DMS153 treated with DMSO at 0.1 percent for 48 hours (cell line): ENCODE data around the gene RAB33B.
"Not testable (repeated sequence)": the region's sequence is repeated elsewhere in the genome, so short reads cannot be mapped to it uniquely, and the experiment has no call there.

Experiments
- DNase-seq: peaks from one replicate; lab custom pipeline; 2025; ENCODE audit not compliant: unreplicated experiment; lab: John Stamatoyannopoulos, UW

The RAB33B gene

DNA sequence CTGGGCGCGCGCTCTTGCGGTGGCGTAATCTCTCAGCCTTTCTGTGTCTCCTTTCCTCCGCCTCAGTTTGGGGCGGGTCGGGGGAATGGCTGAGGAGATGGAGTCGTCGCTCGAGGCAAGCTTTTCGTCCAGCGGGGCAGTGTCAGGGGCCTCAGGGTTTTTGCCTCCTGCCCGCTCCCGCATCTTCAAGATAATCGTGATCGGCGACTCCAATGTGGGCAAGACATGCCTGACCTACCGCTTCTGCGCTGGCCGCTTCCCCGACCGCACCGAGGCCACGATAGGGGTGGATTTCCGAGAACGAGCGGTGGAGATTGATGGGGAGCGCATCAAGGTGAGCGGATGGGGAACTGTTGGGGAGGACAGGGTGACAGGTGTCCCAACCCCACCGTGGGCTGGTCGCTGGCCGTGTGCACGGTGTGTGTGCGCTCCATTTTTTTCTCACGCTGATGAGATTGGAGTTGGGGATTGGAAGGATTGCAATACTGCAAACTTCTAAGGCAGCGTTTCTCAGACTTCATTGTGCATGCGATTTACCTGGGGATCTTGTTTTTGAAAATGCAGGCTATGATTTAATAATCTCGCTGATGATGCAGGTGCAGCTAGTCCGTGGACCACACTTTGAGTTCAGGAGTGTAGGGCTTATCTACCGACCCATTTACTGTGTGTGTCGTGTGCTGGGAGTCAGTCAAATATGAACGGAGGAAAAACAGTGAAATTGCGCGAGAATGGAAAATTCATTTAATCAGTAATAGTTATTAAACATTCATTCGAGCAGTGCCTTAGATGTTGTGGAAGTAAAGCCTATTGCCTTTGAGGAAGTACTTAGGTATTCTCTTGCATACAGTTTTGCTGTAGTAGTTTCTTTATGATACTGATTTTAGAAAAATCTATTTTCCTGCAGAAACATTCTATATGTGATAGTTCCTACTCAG lies at the start of gene RAB33B:
Gene RAB33B (plus strand): TSS at position 11 of the 935 bp plus-strand sequence. CDS start 75 bp downstream, at position 86.
- DNase-seq = no peak

DNA sequence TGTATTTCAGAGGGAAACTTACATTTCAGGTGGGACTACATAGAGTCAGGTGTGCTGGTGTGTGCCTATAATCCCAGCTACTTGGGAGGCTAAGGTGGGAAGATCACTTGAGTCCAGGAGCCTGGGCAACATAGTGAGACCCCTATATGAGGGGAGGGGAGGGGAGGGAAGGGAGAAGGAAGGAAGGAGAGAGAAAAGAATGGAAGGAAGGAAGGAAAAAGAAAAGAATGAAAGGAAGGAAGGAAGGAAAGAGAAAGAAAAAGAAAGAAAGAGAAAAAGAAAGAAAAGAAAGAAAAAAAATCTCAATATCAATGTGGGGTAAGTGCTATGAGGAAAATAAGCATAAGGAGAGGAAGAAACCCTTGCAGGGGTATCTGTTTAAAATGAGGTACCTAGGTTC lies 43.6 kb upstream of the RAB33B start:
- DNase-seq = no peak

DNA sequence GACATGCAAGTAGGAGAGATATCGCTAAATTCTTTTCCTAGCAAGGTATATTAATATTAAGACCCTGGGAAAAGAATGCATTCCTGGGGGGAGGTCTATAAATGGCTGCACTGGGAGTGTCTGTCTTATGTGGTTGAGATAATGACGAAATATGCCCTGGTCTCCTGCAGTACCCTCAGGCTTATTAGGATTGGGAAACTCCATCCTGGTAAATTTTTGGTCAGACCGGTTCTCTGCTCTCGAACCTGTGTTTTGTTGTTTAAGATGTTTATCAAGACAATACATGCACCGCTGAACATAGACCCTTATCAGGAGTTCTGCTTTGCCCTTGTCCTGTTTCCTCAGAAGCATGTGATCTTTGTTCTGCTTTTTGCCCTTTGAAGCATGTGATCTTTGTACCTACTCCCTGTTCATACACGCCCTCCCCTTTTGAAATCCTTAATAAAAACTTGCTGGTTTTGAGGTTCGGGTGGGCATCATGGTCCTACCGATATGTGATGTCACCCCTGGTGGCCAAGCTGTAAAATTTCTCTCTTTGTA lies 39.2 kb upstream of the RAB33B start:
- DNase-seq = not testable (repeated sequence)

DNA sequence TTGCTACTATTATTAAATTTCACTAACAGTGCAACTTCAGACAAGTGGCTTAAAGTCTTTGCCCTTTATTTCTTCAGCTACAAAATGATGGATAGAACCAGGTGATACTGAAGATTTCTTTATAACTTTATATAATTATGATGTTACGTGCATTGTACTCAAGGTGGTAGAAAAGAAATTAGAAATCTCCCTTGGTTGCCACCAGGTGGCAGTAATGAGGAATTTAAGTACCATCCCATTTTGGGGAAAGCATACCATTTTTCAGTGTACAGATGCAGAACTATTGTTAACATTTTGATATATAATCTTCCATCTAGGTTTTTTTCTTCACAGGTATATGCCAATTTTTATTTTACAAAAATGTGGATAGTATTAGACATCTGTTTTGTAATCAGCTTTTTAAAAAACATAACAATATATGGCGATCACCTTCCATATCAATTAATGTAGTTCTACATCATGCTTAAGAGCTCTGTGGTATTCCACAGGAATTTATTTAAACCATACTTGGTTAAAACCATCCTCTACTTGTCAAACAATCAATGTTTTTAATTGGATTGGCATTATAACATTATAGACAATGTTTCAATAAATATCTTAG lies 37.7 kb upstream of the RAB33B start:
- DNase-seq = peak; percentile 32

DNA sequence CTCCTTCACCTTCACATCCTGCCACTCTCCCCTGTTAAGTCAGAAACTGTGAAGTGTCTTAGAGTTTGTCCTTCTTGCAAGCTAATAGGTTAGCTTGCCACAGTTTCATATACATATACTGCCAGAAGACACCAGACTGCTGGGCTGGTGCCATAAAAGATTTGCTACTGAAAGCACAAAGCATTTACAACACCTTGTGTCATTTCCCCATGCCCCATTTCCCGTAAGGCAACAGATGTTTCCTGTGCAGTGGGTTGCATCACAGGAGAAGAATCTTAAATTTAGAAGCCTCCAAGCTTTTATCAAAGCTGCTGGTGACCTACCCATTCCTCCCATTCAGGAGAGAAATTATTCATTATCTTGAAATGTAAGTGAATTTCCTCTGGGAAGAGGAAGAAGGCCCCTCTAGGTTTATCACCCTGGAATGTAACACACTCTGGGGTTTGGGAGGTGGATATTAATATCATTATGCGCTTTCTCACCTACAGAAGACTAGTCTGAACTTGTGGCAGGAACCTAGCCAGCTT lies 34.5 kb upstream of the RAB33B start:
- no peak for DNase-seq

DNA sequence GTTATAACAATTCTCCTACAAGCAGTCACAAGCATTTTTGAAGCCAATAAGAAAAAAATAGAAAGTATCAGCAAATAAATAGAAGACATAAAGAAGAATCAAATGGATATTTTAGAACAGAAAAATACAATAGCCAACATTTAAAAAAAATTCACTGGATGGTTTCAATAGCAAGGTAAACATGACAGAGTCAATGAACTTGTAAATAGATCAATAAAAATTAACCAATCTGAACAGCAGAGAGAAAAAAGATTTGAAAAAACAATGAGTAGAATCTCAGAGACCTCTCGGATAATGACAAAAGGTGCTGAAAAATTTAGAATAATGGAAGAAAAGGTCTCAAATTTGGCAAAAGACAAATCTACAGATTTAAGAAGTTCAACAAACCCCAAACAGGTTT lies 33.3 kb upstream of the RAB33B start:
- DNase-seq = no peak

DNA sequence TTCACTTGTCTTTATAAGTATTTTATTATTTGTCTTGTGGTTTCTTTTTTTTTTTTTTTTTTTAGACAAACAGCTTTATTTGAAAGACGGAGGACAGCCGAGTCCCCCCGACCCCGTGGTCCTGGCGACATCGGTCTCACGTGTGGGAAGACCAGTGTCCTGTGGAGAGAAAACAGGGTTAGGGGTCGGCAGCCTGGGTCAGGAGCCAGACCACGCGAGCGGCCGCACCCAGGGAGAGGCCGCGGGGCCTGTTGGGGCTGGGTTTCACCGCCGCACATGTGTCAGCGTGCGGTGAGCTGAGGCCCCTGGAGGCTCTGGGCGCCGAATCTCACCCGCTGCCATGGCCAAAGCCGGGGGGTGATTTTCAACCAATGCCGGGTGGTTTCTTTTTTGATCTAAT lies 17.8 kb upstream of the RAB33B start:
- no peak for DNase-seq

DNA sequence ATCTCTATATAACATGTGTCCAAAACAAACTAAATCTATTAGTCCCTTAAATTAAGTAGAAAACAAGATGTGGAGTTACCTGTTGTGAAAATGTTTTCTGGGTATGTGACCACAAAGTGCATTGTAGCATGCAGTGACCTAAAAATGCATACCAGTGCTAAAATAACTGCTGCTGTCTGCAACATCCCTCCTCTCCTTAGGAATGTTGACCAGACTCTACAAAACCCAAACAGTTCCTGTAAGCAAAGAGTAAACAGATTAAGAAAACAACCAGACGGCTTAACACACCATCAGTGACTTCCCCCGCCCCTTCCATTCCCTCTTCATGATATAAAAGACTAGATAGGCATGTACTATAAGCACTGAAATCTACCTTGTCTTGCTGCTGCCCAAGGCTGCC lies 15.8 kb upstream of the RAB33B start:
- DNase-seq = no peak

DNA sequence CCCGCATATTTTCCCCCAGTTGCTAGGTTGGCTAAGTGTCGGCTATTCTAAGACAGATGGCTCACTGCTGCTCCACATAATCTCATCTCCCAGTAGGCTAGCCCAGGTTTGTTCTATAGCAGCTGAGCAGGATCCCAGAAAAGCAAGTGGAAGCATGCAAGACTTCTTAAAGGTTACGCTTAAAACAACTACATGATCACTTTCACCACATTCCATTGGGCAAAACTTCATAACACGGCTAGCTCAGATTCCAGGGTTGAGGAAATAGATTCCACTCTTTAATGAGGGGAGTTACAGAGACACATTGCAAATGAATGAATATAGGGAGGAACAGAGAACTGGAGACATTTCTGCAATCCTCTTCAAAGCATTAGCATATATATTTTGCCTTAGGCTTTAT lies 12.9 kb upstream of the RAB33B start:
- no peak for DNase-seq

DNA sequence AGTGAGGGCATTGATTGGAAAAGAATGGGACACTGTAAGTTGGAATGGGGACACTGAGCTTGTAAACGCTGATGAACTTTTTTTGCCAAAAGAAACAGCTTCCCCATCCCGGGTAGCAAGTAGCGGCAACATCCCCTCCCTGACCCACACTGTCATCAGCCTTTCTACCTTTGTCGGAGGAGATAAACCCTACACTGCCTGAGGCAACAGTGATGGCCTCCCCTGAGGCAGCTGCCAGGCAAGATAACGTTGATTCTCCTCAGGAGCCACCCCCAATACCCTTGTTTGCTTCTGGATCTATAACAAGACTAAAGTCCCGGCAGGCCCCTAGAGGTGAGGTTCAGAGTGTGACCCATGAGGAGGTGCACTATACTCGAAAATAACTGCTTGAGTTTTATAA lies 10.3 kb upstream of the RAB33B start:
- DNase-seq = no peak

DNA sequence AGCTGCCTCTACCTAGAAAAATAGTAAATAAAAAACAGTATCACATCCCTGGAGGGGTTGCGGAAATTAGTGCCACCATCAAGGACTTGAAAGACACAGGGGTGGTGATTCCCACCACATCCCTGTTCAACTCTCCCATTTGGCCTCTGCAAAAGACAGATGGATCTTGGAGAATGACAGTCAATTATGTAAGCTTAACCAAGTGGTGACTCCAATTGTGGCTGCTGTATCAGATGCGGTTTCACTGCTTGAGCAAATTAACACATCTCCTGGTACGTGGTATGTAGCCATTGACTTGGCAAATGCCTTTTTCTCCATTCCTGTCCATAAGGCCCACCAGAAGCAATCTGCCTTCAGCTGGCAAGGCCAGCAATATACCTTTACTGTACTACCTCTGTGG lies 9.0 kb upstream of the RAB33B start:
- not testable (repeated sequence) for DNase-seq

DNA sequence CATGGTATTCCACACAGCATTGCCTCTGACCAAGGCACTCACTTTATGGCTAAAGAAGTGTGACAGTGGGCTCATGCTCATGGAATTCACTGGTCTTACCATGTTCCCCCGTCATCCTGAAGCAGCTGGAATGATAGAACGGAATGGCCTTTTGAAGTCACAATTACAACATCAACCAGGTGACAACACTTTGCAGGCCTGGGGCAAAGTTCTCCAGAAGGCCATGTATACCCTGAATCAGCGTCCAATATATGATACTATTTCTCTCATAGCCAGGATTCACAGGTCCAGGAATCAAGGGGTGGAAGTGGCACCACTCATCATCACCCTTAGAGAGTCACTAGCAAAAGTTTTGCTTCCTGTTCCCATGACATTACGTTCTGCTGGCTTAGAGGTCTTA lies 6.8 kb upstream of the RAB33B start:
- DNase-seq = not testable (repeated sequence)

DNA sequence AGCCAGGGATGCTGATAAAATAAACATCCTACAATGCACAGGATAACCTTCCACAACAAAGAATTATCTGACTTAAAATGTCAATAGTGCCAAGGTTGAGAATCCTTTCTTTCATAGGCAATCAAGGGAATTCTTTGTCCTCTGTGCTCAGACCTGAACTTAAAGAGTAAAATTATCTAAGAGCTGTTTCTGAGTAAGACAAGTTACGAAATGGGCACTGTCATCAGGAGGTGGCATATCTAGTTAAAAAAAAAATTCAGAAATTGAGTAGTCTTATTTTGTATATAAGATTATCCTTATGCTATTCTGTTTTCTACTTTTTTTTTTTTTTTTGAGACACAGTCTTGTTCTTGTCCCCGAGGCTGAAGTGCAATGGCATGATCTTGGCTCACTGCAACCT lies 3.3 kb upstream of the RAB33B start:
- DNase-seq = no peak

DNA sequence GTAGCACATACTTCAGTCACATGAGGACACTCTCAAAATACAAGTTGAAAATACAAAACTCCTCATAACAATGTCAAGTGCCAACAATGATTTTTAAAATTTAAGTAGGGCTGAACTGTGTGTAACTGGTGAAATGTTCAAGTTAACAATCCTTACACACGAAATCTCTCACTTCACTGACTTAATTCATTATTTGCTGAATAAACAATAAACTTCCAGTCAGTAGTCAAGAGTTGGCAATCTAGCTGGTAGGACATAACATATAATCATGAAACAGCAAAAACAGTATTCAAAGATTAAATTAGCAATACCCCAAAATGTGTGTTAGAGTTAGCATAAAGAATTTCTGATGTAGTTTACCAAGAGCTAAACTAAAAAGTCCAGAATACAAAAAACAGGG lies 1.9 kb upstream of the RAB33B start:
- no peak for DNase-seq

DNA sequence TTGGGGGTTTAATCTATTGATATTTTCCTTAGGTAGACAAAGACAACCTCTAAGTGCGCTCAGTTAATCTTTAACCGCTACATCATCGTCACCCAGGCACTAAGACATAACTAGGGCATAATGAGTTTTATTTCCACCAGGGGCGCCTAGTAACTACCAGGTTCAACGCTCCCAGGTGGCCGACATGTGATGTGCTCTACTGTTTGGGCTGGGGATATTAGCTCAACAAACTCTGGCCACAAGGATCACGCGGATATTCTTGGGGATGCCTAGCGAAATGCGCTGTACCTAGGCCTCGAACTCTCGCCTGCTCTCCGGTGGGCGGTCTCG lies 915 bp upstream of the RAB33B start:
- peak; percentile 20 for DNase-seq

DNA sequence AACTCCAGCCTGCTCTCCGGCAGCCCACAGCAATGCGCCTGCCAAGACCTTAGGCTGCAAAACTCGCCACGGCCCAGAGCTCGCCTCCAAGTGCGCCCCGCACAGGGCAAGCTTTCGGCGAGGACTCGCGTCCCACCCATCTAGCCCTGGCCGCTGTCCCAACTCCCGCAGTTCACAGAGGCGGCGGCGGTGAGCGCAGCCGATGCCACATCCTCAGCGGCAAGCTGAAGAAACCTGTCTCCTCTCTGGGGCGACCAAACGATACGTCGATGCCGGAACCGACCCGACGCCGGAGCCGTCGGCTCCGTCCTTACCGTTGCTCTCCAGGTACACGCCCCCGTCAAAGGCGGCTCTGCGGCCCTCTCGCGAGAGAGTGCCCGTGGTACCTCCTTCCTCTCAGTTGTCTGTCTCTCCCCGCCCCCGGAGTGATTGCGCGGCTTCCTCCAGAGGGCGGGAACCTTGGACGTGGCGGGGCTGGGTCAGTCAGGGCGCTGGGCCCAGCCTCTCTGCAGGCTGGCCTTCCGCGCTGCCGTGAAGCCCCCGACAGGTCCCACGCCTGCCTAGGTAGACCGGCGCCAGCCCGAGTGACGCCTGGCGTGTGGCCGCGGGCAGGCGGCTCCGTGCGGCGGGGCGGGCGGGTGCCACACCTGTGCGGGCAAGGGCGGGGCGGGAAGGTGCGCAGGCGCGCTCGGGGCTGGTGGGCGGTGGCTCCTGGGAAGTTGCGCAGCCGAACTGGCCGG lies 380 bp upstream of the RAB33B start:
- peak; percentile 94 for DNase-seq

DNA sequence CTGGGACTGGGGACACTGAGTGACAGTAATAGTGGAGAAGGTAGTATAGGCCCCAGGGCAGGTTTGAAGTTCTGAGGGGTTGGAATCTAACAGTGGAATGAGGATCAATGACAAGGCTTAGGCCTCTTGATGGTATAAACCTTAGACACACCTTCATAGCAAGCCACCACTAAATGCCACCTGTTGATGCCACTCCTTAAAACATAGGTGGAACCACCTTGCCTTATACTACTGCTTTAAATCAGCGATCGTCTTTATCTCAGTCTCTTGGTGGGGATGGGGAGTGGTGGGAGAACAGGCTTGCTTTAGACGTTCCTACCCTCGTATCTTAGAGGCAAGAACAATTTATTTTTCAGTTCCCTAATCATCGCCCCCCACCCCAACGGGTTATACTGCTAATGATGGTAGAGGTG lies 1.2 kb downstream of the RAB33B start:
- DNase-seq = no peak

DNA sequence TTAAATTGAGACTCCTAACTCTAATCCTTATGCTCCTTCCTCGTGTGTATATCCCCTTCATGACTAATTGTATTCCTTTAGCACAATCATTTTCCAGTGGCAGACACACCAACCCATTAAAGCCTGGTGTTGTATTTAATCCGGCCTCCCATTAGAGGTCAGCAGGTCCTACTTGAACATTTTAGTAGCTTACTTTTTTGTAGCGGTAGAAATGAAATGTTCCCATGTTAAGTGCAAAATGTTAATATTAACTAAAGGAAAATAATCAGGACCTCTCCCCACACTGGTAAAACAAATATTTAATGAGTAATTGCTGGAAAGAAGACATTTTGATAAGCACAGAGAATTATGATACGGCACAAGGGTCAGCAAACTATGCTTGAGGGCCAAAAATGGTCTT lies 3.4 kb downstream of the RAB33B start:
- peak; percentile 8 for DNase-seq

DNA sequence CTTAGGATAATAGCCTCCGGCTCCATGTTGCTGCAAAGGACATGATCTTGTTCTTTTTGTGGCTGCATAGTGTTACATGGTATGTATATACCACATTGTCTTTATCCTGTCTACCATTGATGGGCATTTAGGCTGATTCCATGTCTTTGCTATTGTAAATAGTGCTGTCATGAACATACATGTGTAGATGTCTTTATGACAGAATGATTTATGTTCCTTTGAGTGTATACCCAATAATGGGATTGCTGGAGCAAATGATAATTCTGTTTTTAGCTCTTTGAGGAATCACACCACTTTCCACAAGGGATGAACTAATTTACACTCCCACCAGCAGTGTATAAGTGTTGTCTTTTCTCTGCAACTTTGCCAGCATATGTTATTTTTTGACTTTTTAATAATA lies 4.6 kb downstream of the RAB33B start:
- peak; percentile 14 for DNase-seq

DNA sequence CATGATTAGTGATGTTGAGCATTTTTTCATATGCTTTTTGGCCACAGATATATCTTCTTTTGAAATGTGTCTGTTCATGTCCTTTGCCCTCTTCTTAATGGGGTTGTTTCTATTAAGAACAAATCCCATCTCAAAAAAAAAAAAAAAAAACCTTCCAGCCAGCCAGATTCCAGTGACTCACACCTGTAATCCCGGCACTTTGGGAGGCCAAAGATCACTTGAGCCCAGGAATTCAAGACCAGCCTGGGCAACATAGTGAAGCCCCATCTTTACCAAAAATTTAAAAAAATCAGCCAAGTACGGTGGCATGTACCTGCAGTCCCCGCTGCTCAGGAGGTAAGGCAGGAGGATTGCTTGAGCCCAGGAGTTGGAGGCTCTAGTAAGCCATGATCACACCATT lies 5.1 kb downstream of the RAB33B start:
- no peak for DNase-seq

DNA sequence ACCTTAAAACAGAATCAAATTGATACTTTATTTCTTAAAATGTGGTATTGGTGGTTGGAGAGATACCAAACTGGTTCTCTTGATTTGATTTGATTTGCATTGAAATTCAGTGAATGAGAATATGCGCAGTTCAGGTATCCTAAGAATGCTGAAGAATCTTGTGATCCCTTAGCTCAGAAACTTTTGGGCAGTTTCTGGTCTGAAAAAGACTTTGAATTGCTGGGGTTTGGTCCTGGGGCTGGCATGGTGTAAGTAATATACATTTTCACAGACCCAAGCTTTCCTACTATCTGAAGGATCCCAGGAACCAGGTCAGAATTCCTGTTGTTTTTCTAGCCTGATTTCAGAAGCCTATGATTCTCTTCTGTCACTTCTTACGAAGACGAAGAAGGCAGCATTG lies 6.6 kb downstream of the RAB33B start:
- no peak for DNase-seq
